Loucy (cell line): ENCODE data around the gene PRRC2C.
"Not testable (repeated sequence)": the region's sequence is repeated elsewhere in the genome, so short reads cannot be mapped to it uniquely, and the experiment has no call there.

Experiments used
- H2AFZ ChIP-seq: fragments of 200-600 bp; sonication (generic); 2 replicates; pipeline ENCODE4 v1.6.0; 2016; ENCODE audit warnings: antibody characterized with exemption, mild to moderate bottlenecking, low read length, moderate library complexity
- H3F3A ChIP-seq: fragments of 200-600 bp; 2 replicates; pipeline ENCODE4 v1.6.0; 2016; ENCODE audit warnings: antibody characterized with exemption, low read depth, mild to moderate bottlenecking
- H3K27me3 ChIP-seq: fragments of 200-600 bp; sonication (generic); 2 replicates; pipeline ENCODE4 v1.6.1; 2014; ENCODE audit warnings: low read length, mild to moderate bottlenecking; ENCODE audit not compliant: insufficient read depth, poor library complexity, severe bottlenecking
- H3K36me3 ChIP-seq: fragments of 200-600 bp; sonication (generic); 2 replicates; pipeline ENCODE4 v1.6.1; 2016; ENCODE audit warnings: low read length; ENCODE audit not compliant: insufficient read depth
- H3K4me1 ChIP-seq: fragments of 200-600 bp; sonication (generic); 2 replicates; pipeline ENCODE4 v1.5.1; 2014; ENCODE audit warnings: low read length, mild to moderate bottlenecking; ENCODE audit not compliant: insufficient read depth, poor library complexity, severe bottlenecking
- H3K4me2 ChIP-seq: fragments of 200-600 bp; sonication (generic); 2 replicates; pipeline ENCODE4 v1.6.0; 2014; ENCODE audit warnings: antibody characterized with exemption, low read length, low read depth, mild to moderate bottlenecking; ENCODE audit not compliant: poor library complexity, severe bottlenecking
- H3K4me3 ChIP-seq: fragments of 200-600 bp; sonication (generic); 2 replicates; pipeline ENCODE4 v1.5.1; 2014; ENCODE audit warnings: low read length, mild to moderate bottlenecking, mixed read lengths; ENCODE audit not compliant: poor library complexity, severe bottlenecking
- H3K79me2 ChIP-seq: fragments of 200-600 bp; sonication (generic); 2 replicates; pipeline ENCODE4 v1.6.1; 2014; ENCODE audit warnings: low read length; ENCODE audit not compliant: insufficient read depth
- H3K9ac ChIP-seq: fragments of 200-600 bp; sonication (generic); 2 replicates; pipeline ENCODE4 v1.6.0; 2014; ENCODE audit warnings: mild to moderate bottlenecking, low read depth, low read length, moderate library complexity; ENCODE audit not compliant: poor library complexity, severe bottlenecking
- H3K9me2 ChIP-seq: fragments of 200-600 bp; sonication (generic); replicated peaks from 2 replicates; pipeline ENCODE4 v1.6.1; 2016; ENCODE audit warnings: low read depth, low read length, mixed read lengths
- H3K9me3 ChIP-seq: fragments of 200-600 bp; sonication (generic); 2 replicates; pipeline ENCODE4 v1.6.1; 2014; ENCODE audit warnings: mild to moderate bottlenecking, antibody characterized with exemption, low read length, low read depth; ENCODE audit not compliant: insufficient read depth
- H4K20me1 ChIP-seq: fragments of 200-600 bp; sonication (generic); 2 replicates; pipeline ENCODE4 v1.6.0; 2014; ENCODE audit warnings: antibody characterized with exemption, low read length, mild to moderate bottlenecking; ENCODE audit not compliant: insufficient read depth, poor library complexity, severe bottlenecking
- CTCF ChIP-seq: fragments of 200-600 bp; sonication (generic); conservative IDR thresholded peaks from 2 replicates; pipeline ENCODE4 v1.5.1; 2014; ENCODE audit warnings: mild to moderate bottlenecking, antibody characterized with exemption, low read length
- EZH2phosphoT487 ChIP-seq: fragments of 200-600 bp; IDR thresholded peaks from 2 replicates; pipeline ENCODE4 v1.6.1; 2018; ENCODE audit warnings: antibody characterized with exemption, mild to moderate bottlenecking, moderate library complexity, borderline replicate concordance

Gene PRRC2C

GRCh38 chr1:171485375-171486047, at the start of gene PRRC2C:
PRRC2C (plus strand) TSS chr1:171485530; CDS start chr1:171512089, 26,559 bp downstream.
- Histone ChIP-seq H3K9ac (peak within 1 kb of the TSS; percentile 96), H3K4me3 (peak within 1 kb of the TSS; percentile 86), H3F3A (no peaks in the 10 kb centered on the region; the same call in 1 of the 2 replicates), H2AFZ (peak within 1 kb of the TSS; percentile 88), H3K4me2 (peak within 1 kb of the TSS; percentile 96), H3K9me2 (no peaks in the 10 kb centered on the region), H4K20me1 (peaks cover 50% of the 10 kb centered on the region), H3K4me1 (peaks cover 39% of the 10 kb centered on the region), H3K36me3 (no peaks in the 10 kb centered on the region), H3K27me3 (no peaks in the 10 kb centered on the region), H3K79me2 (peaks cover 51% of the 10 kb centered on the region), H3K9me3 (no peaks in the 10 kb centered on the region)
- no peak; the same call in 1 of the 2 replicates for TF ChIP-seq CTCF
- no peak for TF ChIP-seq EZH2phosphoT487

- Histone ChIP-seq H3K4me2 (no peak overlapping the region), H3K79me2 (no peaks in the 10 kb centered on the region), H3K9ac (no peak overlapping the region), H3F3A (no peaks in the 10 kb centered on the region), H3K27me3 (no peaks in the 10 kb centered on the region), H3K9me2 (no peaks in the 10 kb centered on the region), H3K9me3 (no peaks in the 10 kb centered on the region), H3K4me1 (no peaks in the 10 kb centered on the region), H2AFZ (no peak overlapping the region), H3K4me3 (no peak overlapping the region), H3K36me3 (no peaks in the 10 kb centered on the region), H4K20me1 (no peaks in the 10 kb centered on the region)
- TF ChIP-seq EZH2phosphoT487 (no peak), CTCF (no peak)
These were observed 46.9 kb upstream of the PRRC2C start for GRCh38 chr1:171438441-171438840.

GRCh38 chr1:171440201-171440600, 45.1 kb upstream of the PRRC2C start:
- not testable (repeated sequence) for H3K27me3 ChIP-seq, H4K20me1 ChIP-seq, H3F3A ChIP-seq, H3K36me3 ChIP-seq, H2AFZ ChIP-seq, H3K4me2 ChIP-seq, H3K9ac ChIP-seq, H3K79me2 ChIP-seq, H3K9me2 ChIP-seq, H3K4me1 ChIP-seq, H3K9me3 ChIP-seq, H3K4me3 ChIP-seq

- not testable (repeated sequence) for H3K4me1 ChIP-seq, H3K4me3 ChIP-seq, H3K79me2 ChIP-seq, H3F3A ChIP-seq, H4K20me1 ChIP-seq, H3K27me3 ChIP-seq, H3K4me2 ChIP-seq, H3K9me2 ChIP-seq, H2AFZ ChIP-seq, H3K9ac ChIP-seq, H3K9me3 ChIP-seq, H3K36me3 ChIP-seq
These were observed 43.9 kb upstream of the PRRC2C start for GRCh38 chr1:171441278-171441895.
